Hippocampal formation (tissue), 2 donors: ENCODE data around the gene BPIFB4.
"Not testable (repeated sequence)": the region's sequence is repeated elsewhere in the genome, so short reads cannot be mapped to it uniquely, and the experiment has no call there.

Experiments
- DNase-seq, 2 donors: peaks; one replicate each; lab custom pipeline; 2025; lab: John Stamatoyannopoulos, UW

BPIFB4 gene

GRCh38 chr20:33119725-33120720 lies 40.6 kb downstream of the BPIFB4 start:
- no peak for DNase-seq

GRCh38 chr20:33120934-33121333 lies 41.5 kb downstream of the BPIFB4 start:
- no peak for DNase-seq

DNA sequence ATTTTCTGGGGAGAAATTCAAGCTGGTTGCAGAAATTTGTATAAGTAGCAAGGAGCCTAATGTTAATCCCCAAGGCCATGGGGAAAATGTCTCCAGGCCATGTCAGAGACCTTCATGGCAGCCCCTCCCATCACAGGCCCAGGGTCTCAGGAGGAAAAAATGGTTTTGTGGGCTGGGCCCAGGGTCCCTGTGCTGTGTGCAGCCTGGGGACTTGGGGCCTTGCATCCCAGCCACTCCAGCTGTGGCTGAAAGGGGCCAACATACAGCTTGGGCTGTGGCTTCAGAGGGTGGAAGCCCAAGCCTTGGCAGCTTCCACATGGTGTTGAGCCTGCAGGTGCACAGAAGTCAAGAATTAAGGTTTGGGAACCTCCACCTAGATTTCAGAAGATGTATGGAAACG lies 42.9 kb downstream of the BPIFB4 start:
- DNase-seq = not testable (repeated sequence)

DNA sequence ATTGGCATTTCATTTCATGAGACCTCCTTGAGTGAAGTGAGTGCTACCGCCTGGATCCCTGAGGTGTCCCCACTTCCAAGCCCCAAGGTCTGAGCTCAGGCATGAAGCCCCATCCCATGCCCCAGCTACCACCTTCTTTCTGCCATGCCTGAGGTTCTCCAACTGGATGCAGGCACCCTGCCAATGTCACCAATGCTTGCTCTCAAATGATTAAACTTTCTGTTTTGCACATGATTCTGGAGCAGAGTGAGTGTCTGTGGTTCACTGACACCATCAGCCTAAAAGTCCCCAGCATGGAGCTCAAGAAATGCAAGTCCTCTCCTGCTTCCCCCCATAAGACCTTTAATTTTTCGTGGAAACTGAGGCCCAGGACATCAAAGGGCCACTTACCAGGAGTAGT lies 44.8 kb downstream of the BPIFB4 start:
- no peak for DNase-seq

GRCh38 chr20:33124994-33125393 lies 45.6 kb downstream of the BPIFB4 start:
- no peak for DNase-seq

DNA sequence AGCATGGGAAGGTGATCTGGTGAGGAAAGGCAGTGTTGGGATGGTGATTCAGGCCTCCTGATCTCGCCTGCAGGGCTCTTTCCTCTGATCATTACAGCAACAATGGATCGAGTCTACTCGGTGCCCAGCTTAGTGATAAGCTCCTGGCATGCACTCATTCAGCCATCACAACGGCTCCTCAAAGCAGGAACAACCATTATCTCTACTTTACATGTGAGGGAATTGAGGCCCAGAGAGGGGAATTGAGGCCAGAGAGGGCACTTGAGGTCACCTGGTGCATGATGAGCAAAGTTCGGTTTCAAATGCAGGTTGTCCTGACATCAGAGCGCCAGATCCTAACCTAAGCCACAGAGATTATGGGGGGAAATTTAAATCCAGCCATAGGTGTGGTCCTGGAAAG lies 46.5 kb downstream of the BPIFB4 start:
- no peak for DNase-seq

DNA sequence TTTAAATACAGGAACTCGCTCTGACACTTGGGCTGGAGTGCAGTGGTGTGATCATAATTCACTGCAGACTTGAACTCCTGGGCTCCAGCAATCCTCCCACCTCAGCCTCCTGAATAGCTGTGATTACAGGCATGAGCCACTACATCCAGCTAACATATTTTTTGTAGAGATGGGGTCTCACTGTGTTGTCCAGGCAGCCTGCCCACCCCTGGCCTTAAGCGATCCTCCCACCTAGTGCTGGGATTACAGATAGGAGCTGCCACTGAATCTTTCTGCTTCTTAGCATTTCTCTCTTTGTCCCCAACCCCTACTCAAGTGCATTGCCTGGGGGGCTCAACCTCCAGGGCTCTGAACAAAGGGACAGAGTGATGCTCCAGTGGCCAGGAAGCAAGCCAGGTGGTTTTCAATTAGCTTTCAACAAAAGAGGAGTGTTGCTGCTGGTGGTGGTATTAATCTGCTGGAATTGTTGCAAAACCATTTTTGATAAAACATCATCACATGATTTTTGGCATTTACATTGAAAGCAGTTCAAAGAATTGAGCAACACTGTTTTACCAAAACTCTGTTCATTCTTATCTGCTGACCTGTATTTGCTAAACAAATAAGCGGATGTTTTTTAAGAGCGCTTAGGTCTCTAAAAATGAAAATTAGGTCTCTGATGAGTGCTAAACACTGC lies 48.1 kb downstream of the BPIFB4 start:
- DNase-seq = no peak

- no peak for DNase-seq
Measured at GRCh38 chr20:33130568-33131061, 51.2 kb downstream of the BPIFB4 start.

- no peak for DNase-seq
Measured at GRCh38 chr20:33131949-33132473, 52.6 kb downstream of the BPIFB4 start.

DNA sequence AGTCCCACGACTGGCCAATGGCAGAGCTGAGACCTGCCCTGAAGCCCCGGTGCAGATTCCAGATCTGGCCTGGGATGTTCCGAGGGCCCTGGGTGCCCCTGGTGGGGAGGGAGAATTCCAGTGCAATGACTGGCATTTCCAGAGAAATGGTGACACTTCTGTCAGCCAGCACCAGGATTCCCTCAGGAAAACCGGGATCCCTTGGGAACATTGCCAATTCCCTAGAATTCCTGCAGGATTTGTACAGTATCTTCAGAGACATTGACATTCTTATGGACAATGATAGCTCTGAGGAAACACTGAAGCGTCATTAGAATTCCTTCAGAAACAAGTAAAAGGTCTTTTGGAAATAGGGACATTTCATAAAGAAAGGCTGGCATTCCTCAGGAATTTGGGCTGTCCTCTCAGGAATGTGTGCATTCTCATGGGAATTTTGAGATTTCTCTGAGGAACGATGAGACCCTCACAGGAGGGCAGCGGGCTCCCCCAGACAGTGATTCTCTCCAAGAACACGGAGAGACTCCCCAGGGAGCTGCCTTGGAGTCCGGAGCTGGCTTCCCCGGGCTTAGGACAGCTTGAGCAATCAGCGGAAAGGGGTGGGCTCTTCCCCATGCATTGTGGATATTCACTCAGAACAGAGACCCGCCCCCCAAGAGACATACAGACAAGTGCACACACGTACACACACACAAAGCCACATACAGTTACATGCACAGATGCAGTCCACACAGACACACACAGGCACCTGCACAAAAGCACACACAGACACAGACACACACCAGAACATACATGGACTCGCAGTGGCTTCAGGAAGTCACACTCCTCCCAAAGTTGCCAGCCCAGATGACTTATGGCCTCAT lies 53.3 kb downstream of the BPIFB4 start:
- no peak for DNase-seq

DNA sequence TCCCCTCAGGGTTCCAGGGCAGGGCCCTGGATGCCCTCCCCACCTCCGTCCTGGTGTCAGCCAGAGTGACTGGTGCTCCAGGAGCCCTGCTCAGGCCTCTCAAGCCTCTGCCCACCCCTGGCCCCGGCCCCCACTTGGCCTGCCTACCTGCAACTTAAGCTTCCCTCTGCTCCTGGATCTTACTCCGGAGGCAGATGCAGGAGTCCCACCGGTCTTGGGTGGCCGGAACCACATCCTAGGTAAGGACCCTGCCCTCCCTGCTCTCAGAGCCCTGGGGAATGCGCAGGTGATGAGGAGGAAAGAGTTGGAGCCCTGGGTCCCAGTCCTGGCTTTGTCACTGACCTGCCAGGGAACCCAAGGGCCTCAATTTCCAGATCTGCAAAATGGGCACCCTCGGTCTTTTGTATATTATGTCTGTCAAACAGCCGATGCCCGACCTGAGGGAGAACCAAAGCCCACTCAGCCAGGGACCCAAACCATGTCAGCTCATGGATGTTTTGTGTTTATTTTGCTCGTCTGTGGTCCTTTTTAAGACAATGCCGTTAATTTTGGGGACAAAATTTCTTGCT lies 54.0 kb downstream of the BPIFB4 start:
- no peak for DNase-seq

DNA sequence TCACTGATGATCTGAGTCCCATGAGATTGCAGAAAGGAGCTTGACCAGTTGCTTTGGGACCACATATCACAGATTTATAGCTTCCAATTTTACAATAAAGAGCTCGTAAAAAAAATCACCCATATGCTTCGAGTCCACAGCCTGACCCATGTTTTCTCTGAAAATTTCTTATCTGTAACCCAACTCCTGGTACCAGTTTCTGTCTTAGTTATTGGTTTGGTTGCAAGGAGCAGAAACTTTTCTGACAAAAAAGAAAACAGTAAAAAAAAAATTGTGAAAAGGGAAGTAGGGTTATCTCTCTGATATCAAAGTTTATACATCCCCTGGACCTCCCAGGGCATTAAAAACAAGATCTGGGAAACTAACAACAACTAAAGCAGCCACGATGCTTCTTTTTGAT lies 57.8 kb downstream of the BPIFB4 start:
- DNase-seq = no peak

- DNase-seq = no peak
Measured at GRCh38 chr20:33139467-33139866, 60.0 kb downstream of the BPIFB4 start.

- DNase-seq = no peak
Measured at GRCh38 chr20:33145521-33145920, 66.1 kb downstream of the BPIFB4 start.

GRCh38 chr20:33147299-33147698 lies 67.9 kb downstream of the BPIFB4 start:
- DNase-seq = no peak

DNA sequence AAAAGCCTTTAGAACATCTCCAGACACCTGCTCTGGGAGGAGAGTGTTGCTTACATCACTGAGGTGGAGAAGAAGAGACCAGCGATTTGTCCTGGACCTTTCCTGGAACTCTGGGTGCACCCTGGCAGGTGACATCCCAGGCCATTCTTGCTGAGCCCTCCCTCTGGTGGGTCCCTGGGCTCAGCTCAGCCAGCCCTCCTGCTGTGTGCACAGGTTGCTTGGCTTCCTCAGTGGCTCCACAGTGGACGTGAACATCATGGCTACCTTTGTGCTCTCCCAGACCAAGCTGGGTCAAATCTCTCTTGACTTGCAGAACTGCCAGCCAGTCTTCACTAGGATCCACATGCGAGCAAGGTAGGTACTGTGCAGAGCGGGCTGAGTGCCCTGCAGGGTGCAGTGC lies 68.6 kb downstream of the BPIFB4 start:
- DNase-seq = no peak

GRCh38 chr20:33154252-33154651 lies 74.8 kb downstream of the BPIFB4 start:
- no peak for DNase-seq

GRCh38 chr20:33158637-33159385 lies 79.4 kb downstream of the BPIFB4 start:
- DNase-seq = no peak

GRCh38 chr20:33159713-33160112 lies 80.3 kb downstream of the BPIFB4 start:
- DNase-seq = no peak

- DNase-seq = no peak
Measured at GRCh38 chr20:33160681-33161080, 81.2 kb downstream of the BPIFB4 start.
